Nephron (organoid): ENCODE results near the gene ANKMY1.
A peak's percentile ranks its signal among the peaks of the same experiment; 100 is the strongest.

ENCODE experiments used
- H3K27ac Mint-ChIP-seq, 3 experiments: 2 replicates each; pipeline ENCODE4 v1.8.0; 2020; ENCODE audit warnings: mixed read lengths in 3 of 3, mild to moderate bottlenecking in 2 of 3, moderate library complexity in 1 of 3
- H3K27me3 Mint-ChIP-seq: 2 replicates; pipeline ENCODE4 v1.8.0; 2021; ENCODE audit warnings: low read depth, mild to moderate bottlenecking, moderate library complexity, mixed read lengths
- H3K36me3 Mint-ChIP-seq: 2 replicates; pipeline ENCODE4 v1.8.0; 2020; ENCODE audit warnings: low read depth, mixed read lengths
- H3K4me1 Mint-ChIP-seq: 2 replicates; pipeline ENCODE4 v1.8.0; 2020; ENCODE audit warnings: mixed read lengths
- H3K4me3 Mint-ChIP-seq, 3 experiments: 2 replicates each; pipeline ENCODE4 v1.8.0; 2020; ENCODE audit warnings: mild to moderate bottlenecking in 3 of 3, mixed read lengths in 3 of 3, moderate library complexity in 2 of 3
- H3K9me3 Mint-ChIP-seq: 2 replicates; pipeline ENCODE4 v1.8.0; 2020; ENCODE audit warnings: mixed read lengths
- TF ChIP-seq, protein P1 (sequence below), 3 experiments: fragments of 200-600 bp; sonication (generic); IDR thresholded peaks; one replicate each; pipeline ENCODE4 v1.5.0; 2021; ENCODE audit warnings: antibody characterized with exemption in 3 of 3; ENCODE audit not compliant: unreplicated experiment in 3 of 3

Gene ANKMY1

GRCh38 chr2:240462707-240463273, 95.0 kb downstream of the ANKMY1 start:
- Mint-ChIP-seq H3K9me3 (no peaks in the 10 kb centered on the region), H3K4me1 (peaks cover 10% of the 10 kb centered on the region), H3K27me3 (no peaks in the 10 kb centered on the region), H3K27ac (no peak overlapping the region), H3K4me3 (no peak overlapping the region), H3K36me3 (peaks cover 6% of the 10 kb centered on the region)
- TF ChIP-seq, protein P1, sequence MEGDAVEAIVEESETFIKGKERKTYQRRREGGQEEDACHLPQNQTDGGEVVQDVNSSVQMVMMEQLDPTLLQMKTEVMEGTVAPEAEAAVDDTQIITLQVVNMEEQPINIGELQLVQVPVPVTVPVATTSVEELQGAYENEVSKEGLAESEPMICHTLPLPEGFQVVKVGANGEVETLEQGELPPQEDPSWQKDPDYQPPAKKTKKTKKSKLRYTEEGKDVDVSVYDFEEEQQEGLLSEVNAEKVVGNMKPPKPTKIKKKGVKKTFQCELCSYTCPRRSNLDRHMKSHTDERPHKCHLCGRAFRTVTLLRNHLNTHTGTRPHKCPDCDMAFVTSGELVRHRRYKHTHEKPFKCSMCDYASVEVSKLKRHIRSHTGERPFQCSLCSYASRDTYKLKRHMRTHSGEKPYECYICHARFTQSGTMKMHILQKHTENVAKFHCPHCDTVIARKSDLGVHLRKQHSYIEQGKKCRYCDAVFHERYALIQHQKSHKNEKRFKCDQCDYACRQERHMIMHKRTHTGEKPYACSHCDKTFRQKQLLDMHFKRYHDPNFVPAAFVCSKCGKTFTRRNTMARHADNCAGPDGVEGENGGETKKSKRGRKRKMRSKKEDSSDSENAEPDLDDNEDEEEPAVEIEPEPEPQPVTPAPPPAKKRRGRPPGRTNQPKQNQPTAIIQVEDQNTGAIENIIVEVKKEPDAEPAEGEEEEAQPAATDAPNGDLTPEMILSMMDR (IDR thresholded peaks at IDR 0.05; ENCODE audit: unreplicated experiment in 3 of 3): no peak

DNA sequence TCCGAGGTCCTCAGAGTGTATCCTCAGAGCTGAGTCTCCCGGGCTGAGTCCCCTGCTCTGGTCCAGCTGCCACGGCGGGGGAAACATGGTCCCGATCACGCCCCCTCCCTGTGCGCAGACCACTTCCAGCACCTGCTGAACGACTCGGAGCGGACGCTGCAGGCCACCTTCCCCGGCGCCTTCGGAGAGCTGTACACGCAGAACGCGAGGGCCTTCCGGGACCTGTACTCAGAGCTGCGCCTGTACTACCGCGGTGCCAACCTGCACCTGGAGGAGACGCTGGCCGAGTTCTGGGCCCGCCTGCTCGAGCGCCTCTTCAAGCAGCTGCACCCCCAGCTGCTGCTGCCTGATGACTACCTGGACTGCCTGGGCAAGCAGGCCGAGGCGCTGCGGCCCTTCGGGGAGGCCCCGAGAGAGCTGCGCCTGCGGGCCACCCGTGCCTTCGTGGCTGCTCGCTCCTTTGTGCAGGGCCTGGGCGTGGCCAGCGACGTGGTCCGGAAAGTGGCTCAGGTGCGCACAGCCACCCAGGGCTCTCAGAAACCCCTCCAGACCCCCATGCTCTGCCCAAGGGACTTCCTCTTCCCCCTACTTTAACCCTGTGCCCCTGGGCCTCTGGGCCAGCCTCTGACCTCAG, 95.6 kb downstream of the ANKMY1 start:
- Mint-ChIP-seq H3K27me3 (no peaks in the 10 kb centered on the region), H3K36me3 (peaks cover 6% of the 10 kb centered on the region), H3K4me3 (no peak overlapping the region), H3K4me1 (peaks cover 11% of the 10 kb centered on the region), H3K9me3 (no peaks in the 10 kb centered on the region), H3K27ac (no peak overlapping the region)
- TF ChIP-seq, protein P1 (IDR thresholded peaks at IDR 0.05; ENCODE audit: unreplicated experiment in 3 of 3): no peak

- TF ChIP-seq, protein P1 (IDR thresholded peaks at IDR 0.05; ENCODE audit: unreplicated experiment in 3 of 3): no peak
- Mint-ChIP-seq H3K4me3 (no peak overlapping the region), H3K27me3 (no peaks in the 10 kb centered on the region), H3K27ac (no peak overlapping the region), H3K36me3 (peaks cover 6% of the 10 kb centered on the region), H3K4me1 (peaks cover 14% of the 10 kb centered on the region), H3K9me3 (no peaks in the 10 kb centered on the region)
Measured at GRCh38 chr2:240461471-240462072, 96.2 kb downstream of the ANKMY1 start.

DNA sequence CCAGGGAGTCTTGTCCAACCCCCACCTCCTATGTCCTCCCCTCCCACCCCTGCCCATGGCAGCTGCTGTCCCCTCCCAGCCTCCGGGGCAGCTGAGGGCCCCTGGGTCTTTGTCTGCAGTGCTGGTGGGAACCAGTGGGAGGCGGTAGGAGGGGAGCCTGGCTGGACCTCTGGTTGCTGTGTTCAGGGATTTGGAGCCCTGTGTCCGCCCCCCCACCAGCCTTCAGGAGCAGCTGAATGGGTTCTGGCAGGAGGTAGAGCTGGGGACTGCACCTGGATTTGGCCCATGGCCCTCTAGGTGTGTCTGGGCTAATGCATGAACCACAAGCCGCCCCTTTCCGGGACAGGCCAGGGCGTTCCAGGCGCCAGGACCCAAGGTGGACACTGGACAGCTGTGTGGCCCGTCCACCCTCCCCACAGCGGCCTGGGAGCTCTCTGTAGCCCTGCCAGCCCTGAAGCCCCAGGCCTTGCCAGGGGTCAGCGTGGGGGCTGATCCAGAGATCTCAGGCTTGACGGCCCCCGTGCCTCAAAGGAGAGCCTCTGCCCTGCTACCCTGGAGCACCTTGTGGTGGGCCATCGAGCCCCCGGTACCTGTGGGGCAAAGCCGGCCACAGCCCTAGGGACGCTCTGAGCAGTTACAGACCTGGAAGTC, 96.9 kb downstream of the ANKMY1 start:
- Mint-ChIP-seq H3K36me3 (peaks cover 6% of the 10 kb centered on the region), H3K27me3 (no peaks in the 10 kb centered on the region), H3K4me1 (peaks cover 14% of the 10 kb centered on the region), H3K9me3 (no peaks in the 10 kb centered on the region), H3K27ac (peak overlapping the region in 1 of 3 experiments; percentile 56), H3K4me3 (peak overlapping the region in 1 of 3 experiments; percentile 30)
- TF ChIP-seq, protein P1 (IDR thresholded peaks at IDR 0.05; ENCODE audit: unreplicated experiment in 3 of 3): no peak

DNA sequence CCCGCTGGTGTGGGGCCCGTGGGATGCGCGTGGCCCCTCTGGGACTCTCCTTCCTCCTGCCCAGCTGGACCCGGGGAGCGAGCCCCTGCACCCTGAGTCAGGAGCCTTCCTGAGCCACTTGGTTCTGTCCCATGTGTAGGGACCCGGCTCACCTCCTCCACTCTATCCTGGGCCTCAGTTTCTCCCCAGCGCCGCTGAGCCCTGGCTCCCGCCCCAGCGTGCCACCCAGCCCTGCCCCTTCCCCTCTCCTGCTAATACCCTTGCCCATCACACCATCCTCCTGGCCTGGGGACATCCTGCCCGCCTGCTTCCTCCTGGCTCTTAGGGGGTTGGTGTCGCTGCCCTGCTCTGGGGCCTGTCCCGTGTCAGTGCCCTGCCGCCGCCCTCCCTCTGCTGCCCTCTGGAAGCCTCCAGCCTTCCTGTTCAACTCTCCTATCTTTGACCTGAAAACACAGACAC, 97.5 kb downstream of the ANKMY1 start:
- Mint-ChIP-seq H3K9me3 (no peaks in the 10 kb centered on the region), H3K4me1 (peaks cover 14% of the 10 kb centered on the region)

More for the DNA sequence above, 97.5 kb downstream of the ANKMY1 start:
- Mint-ChIP-seq H3K27me3 (no peaks in the 10 kb centered on the region), H3K27ac (peak overlapping the region in 1 of 3 experiments; percentile 56), H3K36me3 (peaks cover 6% of the 10 kb centered on the region), H3K4me3 (peak overlapping the region in 1 of 3 experiments; percentile 30)
- TF ChIP-seq, protein P1 (IDR thresholded peaks at IDR 0.05; ENCODE audit: unreplicated experiment in 3 of 3): no peak
